Measurements from ENCODE around the gene RASGRP4. TPM values are rescaled to one million over a fixed set of nuclear protein-coding genes. Genes with fewer than 3 reads are reported as not detected.
"Not testable (repeated sequence)": the region's sequence is repeated elsewhere in the genome, so short reads cannot be mapped to it uniquely, and the experiment has no call there.

Gene RASGRP4, protein sequence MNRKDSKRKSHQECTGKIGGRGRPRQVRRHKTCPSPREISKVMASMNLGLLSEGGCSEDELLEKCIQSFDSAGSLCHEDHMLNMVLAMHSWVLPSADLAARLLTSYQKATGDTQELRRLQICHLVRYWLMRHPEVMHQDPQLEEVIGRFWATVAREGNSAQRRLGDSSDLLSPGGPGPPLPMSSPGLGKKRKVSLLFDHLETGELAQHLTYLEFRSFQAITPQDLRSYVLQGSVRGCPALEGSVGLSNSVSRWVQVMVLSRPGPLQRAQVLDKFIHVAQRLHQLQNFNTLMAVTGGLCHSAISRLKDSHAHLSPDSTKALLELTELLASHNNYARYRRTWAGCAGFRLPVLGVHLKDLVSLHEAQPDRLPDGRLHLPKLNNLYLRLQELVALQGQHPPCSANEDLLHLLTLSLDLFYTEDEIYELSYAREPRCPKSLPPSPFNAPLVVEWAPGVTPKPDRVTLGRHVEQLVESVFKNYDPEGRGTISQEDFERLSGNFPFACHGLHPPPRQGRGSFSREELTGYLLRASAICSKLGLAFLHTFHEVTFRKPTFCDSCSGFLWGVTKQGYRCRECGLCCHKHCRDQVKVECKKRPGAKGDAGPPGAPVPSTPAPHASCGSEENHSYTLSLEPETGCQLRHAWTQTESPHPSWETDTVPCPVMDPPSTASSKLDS
- 8.1 TPM for total RNA-seq (ENCODE audit: unreplicated experiment)
- long read RNA-seq = 0 reads

GRCh38 chr19:38425810-38426466 is at the start of gene RASGRP4:
TSS of gene RASGRP4 (minus strand) at chr19:38426219. CDS start at chr19:38426091, 128 bp downstream.
- Mint-ChIP-seq H3K4me1 (ENCODE audit: unreplicated experiment) (peaks cover 14% of the 10 kb centered on the region), H3K27ac (ENCODE audit: unreplicated experiment) (peak within 1 kb of the TSS; percentile 74), H3K4me3 (ENCODE audit: unreplicated experiment) (peak within 1 kb of the TSS; percentile 90)

DNA sequence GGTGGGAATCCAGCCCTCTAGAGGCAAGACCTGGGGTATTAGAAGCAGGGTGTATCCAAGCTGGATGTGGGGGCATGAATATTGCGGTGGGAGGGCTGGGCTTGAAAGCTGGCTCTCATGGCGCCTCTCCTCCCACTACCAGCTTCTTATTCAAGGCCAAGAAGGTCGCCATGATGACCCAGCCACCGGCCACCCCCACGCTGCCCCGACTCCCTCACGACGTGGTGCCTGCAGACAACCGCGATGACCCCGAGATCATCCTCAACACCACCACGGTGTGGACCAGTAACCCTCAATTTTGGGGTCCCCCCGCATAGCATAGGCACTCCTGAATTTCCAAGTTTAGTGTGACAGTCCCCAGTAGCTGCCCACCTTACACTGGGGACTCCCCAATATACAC is 49.2 kb upstream of the RASGRP4 start:
- Mint-ChIP-seq H3K9me3 (ENCODE audit: unreplicated experiment) (no peaks in the 10 kb centered on the region), H3K27me3 (ENCODE audit: unreplicated experiment) (no peaks in the 10 kb centered on the region), H3K4me3 (ENCODE audit: unreplicated experiment) (no peak overlapping the region), H3K27ac (ENCODE audit: unreplicated experiment) (no peak overlapping the region), H3K4me1 (ENCODE audit: unreplicated experiment) (no peaks in the 10 kb centered on the region), H3K36me3 (ENCODE audit: low read depth, unreplicated experiment) (no peaks in the 10 kb centered on the region)
- TF ChIP-seq, protein P1, sequence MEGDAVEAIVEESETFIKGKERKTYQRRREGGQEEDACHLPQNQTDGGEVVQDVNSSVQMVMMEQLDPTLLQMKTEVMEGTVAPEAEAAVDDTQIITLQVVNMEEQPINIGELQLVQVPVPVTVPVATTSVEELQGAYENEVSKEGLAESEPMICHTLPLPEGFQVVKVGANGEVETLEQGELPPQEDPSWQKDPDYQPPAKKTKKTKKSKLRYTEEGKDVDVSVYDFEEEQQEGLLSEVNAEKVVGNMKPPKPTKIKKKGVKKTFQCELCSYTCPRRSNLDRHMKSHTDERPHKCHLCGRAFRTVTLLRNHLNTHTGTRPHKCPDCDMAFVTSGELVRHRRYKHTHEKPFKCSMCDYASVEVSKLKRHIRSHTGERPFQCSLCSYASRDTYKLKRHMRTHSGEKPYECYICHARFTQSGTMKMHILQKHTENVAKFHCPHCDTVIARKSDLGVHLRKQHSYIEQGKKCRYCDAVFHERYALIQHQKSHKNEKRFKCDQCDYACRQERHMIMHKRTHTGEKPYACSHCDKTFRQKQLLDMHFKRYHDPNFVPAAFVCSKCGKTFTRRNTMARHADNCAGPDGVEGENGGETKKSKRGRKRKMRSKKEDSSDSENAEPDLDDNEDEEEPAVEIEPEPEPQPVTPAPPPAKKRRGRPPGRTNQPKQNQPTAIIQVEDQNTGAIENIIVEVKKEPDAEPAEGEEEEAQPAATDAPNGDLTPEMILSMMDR (IDR thresholded peaks at IDR 0.05; ENCODE audit: unreplicated experiment) = no peak
- no peak for DNase-seq (ENCODE audit: low spot score)

More at GRCh38 chr19:38425810-38426466, at the start of gene RASGRP4:
- no peak for DNase-seq (ENCODE audit: low spot score)
- peaks cover 2% of the 10 kb centered on the region for H3K27me3 Mint-ChIP-seq (ENCODE audit: unreplicated experiment)
- peaks cover 4% of the 10 kb centered on the region for H3K36me3 Mint-ChIP-seq (ENCODE audit: low read depth, unreplicated experiment)
- TF ChIP-seq, protein P1 (IDR thresholded peaks at IDR 0.05; ENCODE audit: unreplicated experiment) = no peak
- H3K9me3 Mint-ChIP-seq (ENCODE audit: unreplicated experiment) = no peaks in the 10 kb centered on the region

- Mint-ChIP-seq H3K27me3 (ENCODE audit: unreplicated experiment) (no peaks in the 10 kb centered on the region), H3K27ac (ENCODE audit: unreplicated experiment) (no peak overlapping the region)
- no peak for DNase-seq (ENCODE audit: low spot score)
Measured at GRCh38 chr19:38473201-38473600, 47.2 kb upstream of the RASGRP4 start.

GRCh38 chr19:38472725-38473124 is 46.7 kb upstream of the RASGRP4 start:
- H3K9me3 Mint-ChIP-seq (ENCODE audit: unreplicated experiment); H3K4me1 Mint-ChIP-seq (ENCODE audit: unreplicated experiment); H3K36me3 Mint-ChIP-seq (ENCODE audit: low read depth, unreplicated experiment); H3K4me3 Mint-ChIP-seq (ENCODE audit: unreplicated experiment); H3K27ac Mint-ChIP-seq (ENCODE audit: unreplicated experiment); H3K27me3 Mint-ChIP-seq (ENCODE audit: unreplicated experiment); DNase-seq (ENCODE audit: low spot score): not testable (repeated sequence)

More at GRCh38 chr19:38473201-38473600, 47.2 kb upstream of the RASGRP4 start:
- Mint-ChIP-seq H3K4me3 (ENCODE audit: unreplicated experiment) (no peak overlapping the region), H3K36me3 (ENCODE audit: low read depth, unreplicated experiment) (no peaks in the 10 kb centered on the region), H3K4me1 (ENCODE audit: unreplicated experiment) (no peaks in the 10 kb centered on the region), H3K9me3 (ENCODE audit: unreplicated experiment) (no peaks in the 10 kb centered on the region)
- TF ChIP-seq, protein P1 (IDR thresholded peaks at IDR 0.05; ENCODE audit: unreplicated experiment) = no peak

DNA sequence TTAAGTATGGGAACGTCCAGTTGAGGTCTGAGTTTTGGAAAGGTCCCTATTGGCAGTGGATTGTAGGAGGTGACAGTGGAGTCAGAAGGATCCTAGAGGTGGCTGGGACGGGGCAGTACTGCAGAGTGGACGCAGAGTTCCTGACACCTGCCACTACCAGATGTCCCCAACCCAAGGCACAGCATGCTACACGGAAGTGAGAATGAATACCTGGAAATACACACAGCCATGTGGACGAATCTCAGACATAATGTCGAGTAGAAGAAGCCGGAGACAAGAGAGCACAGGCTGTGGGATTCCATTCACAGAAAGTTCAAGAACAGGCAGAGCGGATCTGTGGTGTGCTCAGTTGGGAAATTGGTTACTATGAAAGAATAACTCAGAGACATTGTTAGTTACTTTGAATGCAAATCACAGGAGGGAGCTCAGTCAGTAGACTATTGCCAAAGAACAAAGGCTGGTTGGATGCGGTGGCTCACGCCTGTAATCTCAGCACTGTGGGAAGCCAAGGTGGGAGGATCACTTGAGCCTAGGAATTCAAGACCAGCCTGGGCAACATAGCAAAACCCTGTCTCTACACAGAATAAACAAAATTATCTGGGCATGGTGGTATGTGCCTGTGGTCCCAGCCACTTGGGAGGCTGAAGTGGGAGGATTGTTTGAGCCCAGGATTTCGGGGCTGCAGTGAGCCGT is 44.9 kb upstream of the RASGRP4 start:
- TF ChIP-seq, protein P1 (IDR thresholded peaks at IDR 0.05; ENCODE audit: unreplicated experiment) = no peak
- Mint-ChIP-seq H3K4me1 (ENCODE audit: unreplicated experiment) (no peaks in the 10 kb centered on the region), H3K36me3 (ENCODE audit: low read depth, unreplicated experiment) (no peaks in the 10 kb centered on the region), H3K9me3 (ENCODE audit: unreplicated experiment) (no peaks in the 10 kb centered on the region), H3K4me3 (ENCODE audit: unreplicated experiment) (no peak overlapping the region), H3K27ac (ENCODE audit: unreplicated experiment) (no peak overlapping the region), H3K27me3 (ENCODE audit: unreplicated experiment) (peaks cover 4% of the 10 kb centered on the region)
- no peak for DNase-seq (ENCODE audit: low spot score)
